OCI-LY1 (cell line): ENCODE measurements around the gene CDH4.

ENCODE experiments used
- H2AFZ ChIP-seq: fragments of 200-600 bp; sonication (generic), shearing (Covaris generic); 2 replicates; pipeline ENCODE4 v1.6.0; 2014; ENCODE audit warnings: antibody characterized with exemption, mild to moderate bottlenecking, low read length
- H3F3A ChIP-seq: fragments of 200-600 bp; sonication (generic), shearing (Covaris generic); 2 replicates; pipeline ENCODE4 v1.6.0; 2014; ENCODE audit warnings: mild to moderate bottlenecking, antibody characterized with exemption, low read length, moderate library complexity; ENCODE audit not compliant: insufficient read depth
- H3K27ac ChIP-seq: fragments of 200-600 bp; sonication (generic); 2 replicates; pipeline ENCODE4 v1.5.1; 2014; ENCODE audit warnings: low read length, mixed run types, mild to moderate bottlenecking, low read depth; ENCODE audit not compliant: poor library complexity, severe bottlenecking
- H3K27me3 ChIP-seq: fragments of 200-600 bp; sonication (generic); 2 replicates; pipeline ENCODE4 v1.6.0; 2014; ENCODE audit warnings: antibody characterized with exemption, mild to moderate bottlenecking, low read length, moderate library complexity; ENCODE audit not compliant: insufficient read depth
- H3K36me3 ChIP-seq: fragments of 200-600 bp; sonication (generic); 2 replicates; pipeline ENCODE4 v1.6.1; 2014; ENCODE audit warnings: mild to moderate bottlenecking, antibody characterized with exemption, low read length, moderate library complexity, mixed read lengths; ENCODE audit not compliant: insufficient read depth
- H3K4me1 ChIP-seq: fragments of 200-600 bp; sonication (generic); 2 replicates; pipeline ENCODE4 v1.5.1; 2014; ENCODE audit warnings: mild to moderate bottlenecking, low read length, moderate library complexity; ENCODE audit not compliant: insufficient read depth, severe bottlenecking
- H3K4me2 ChIP-seq: fragments of 200-600 bp; sonication (generic), shearing (Covaris generic); 2 replicates; pipeline ENCODE4 v1.6.1; 2014; ENCODE audit warnings: low read length
- H3K4me3 ChIP-seq: fragments of 200-600 bp; sonication (generic); 2 replicates; pipeline ENCODE4 v1.5.1; 2014; ENCODE audit warnings: low read length, low read depth, mild to moderate bottlenecking, mixed read lengths; ENCODE audit not compliant: poor library complexity, severe bottlenecking
- H3K79me2 ChIP-seq: fragments of 200-600 bp; shearing (Covaris generic); 2 replicates; pipeline ENCODE4 v1.6.1; 2016; ENCODE audit warnings: mixed run types, low read length, mixed read lengths; ENCODE audit not compliant: insufficient read depth
- H3K9ac ChIP-seq: fragments of 200-600 bp; sonication (generic), shearing (Covaris generic); 2 replicates; pipeline ENCODE4 v1.6.1; 2014; ENCODE audit warnings: mild to moderate bottlenecking, low read length, mixed read lengths
- H3K9me2 ChIP-seq: fragments of 200-600 bp; sonication (generic), shearing (Covaris generic); 2 replicates; pipeline ENCODE4 v1.6.1; 2014; ENCODE audit warnings: low read depth, mild to moderate bottlenecking, low read length, mixed read lengths
- H3K9me3 ChIP-seq: fragments of 200-600 bp; shearing (Covaris generic); 2 replicates; pipeline ENCODE4 v1.6.1; 2014; ENCODE audit warnings: low read length, mixed read lengths
- H4K20me1 ChIP-seq: fragments of 200-600 bp; sonication (generic), shearing (Covaris generic); 2 replicates; pipeline ENCODE4 v1.6.0; 2016; ENCODE audit warnings: mild to moderate bottlenecking, low read length; ENCODE audit not compliant: insufficient read depth
- CTCF ChIP-seq: fragments of 200-600 bp; sonication (generic), shearing (Covaris generic); IDR thresholded peaks from 2 replicates; pipeline ENCODE4 v1.5.1; 2017; ENCODE audit warnings: mild to moderate bottlenecking, antibody characterized with exemption, low read length, moderate library complexity, mixed read lengths
- EZH2 ChIP-seq: fragments of 200-600 bp; sonication (generic), shearing (Covaris generic); IDR thresholded peaks from 2 replicates; pipeline ENCODE4 v1.8.0; 2017; ENCODE audit warnings: borderline replicate concordance, mixed run types, mild to moderate bottlenecking, antibody characterized with exemption, low read length, moderate library complexity, mixed read lengths

CDH4 gene

GRCh38 chr20:61769286-61769832 is 517.3 kb downstream of the CDH4 start:
- Histone ChIP-seq H3K9me2 (no peaks in the 10 kb centered on the region), H3K4me1 (no peaks in the 10 kb centered on the region), H4K20me1 (no peaks in the 10 kb centered on the region), H3K4me2 (no peak overlapping the region), H3K27ac (no peak overlapping the region), H3K9ac (no peak overlapping the region), H3F3A (no peaks in the 10 kb centered on the region), H3K4me3 (no peak overlapping the region), H3K27me3 (no peaks in the 10 kb centered on the region), H3K36me3 (no peaks in the 10 kb centered on the region), H3K9me3 (no peaks in the 10 kb centered on the region), H2AFZ (no peak overlapping the region), H3K79me2 (no peaks in the 10 kb centered on the region)
- no peak for TF ChIP-seq EZH2
- TF ChIP-seq CTCF, result no peak

GRCh38 chr20:61770113-61770585 is 518.1 kb downstream of the CDH4 start:
- no peak overlapping the region for H2AFZ ChIP-seq
- no peaks in the 10 kb centered on the region for H4K20me1 ChIP-seq
- H3F3A ChIP-seq, result no peaks in the 10 kb centered on the region
- no peak overlapping the region for H3K4me3 ChIP-seq
- no peaks in the 10 kb centered on the region for H3K9me2 ChIP-seq
- no peaks in the 10 kb centered on the region for H3K36me3 ChIP-seq
- H3K4me1 ChIP-seq, result no peaks in the 10 kb centered on the region
- no peaks in the 10 kb centered on the region for H3K27me3 ChIP-seq
- H3K4me2 ChIP-seq, result no peak overlapping the region
- H3K9ac ChIP-seq, result no peak overlapping the region
- no peaks in the 10 kb centered on the region for H3K9me3 ChIP-seq
- no peaks in the 10 kb centered on the region for H3K79me2 ChIP-seq
- H3K27ac ChIP-seq, result no peak overlapping the region
- no peak for TF ChIP-seq CTCF
- TF ChIP-seq EZH2, result no peak

GRCh38 chr20:61771805-61772350 is 519.8 kb downstream of the CDH4 start:
- TF ChIP-seq CTCF (no peak), EZH2 (no peak)

More at GRCh38 chr20:61771805-61772350, 519.8 kb downstream of the CDH4 start:
- H3K79me2 ChIP-seq, result no peaks in the 10 kb centered on the region
- H3K9ac ChIP-seq, result no peak overlapping the region
- no peaks in the 10 kb centered on the region for H3K27me3 ChIP-seq
- no peaks in the 10 kb centered on the region for H3F3A ChIP-seq
- no peaks in the 10 kb centered on the region for H4K20me1 ChIP-seq
- no peak overlapping the region for H2AFZ ChIP-seq
- H3K4me1 ChIP-seq, result no peaks in the 10 kb centered on the region
- H3K4me3 ChIP-seq, result no peak overlapping the region
- H3K4me2 ChIP-seq, result no peak overlapping the region
- H3K9me3 ChIP-seq, result no peaks in the 10 kb centered on the region
- no peaks in the 10 kb centered on the region for H3K36me3 ChIP-seq
- H3K9me2 ChIP-seq, result no peaks in the 10 kb centered on the region
- no peak overlapping the region for H3K27ac ChIP-seq
